Sigmoid colon (tissue), 7 donors: ENCODE results near the gene CD101. TPM values are rescaled to one million over a fixed set of nuclear protein-coding genes. Genes with fewer than 3 reads are reported as not detected.

Experiments
- DNase-seq: peaks from one replicate; pipeline ENCODE4 v3.0.0-alpha.2; 2019
- H3K27ac ChIP-seq, 4 donors: fragments of 200-600 bp; sonication (generic); one replicate each; pipeline ENCODE4 v1.5.1; 2016 to 2019; ENCODE audit warnings: mild to moderate bottlenecking in 1 of 4
- H3K27me3 ChIP-seq, 3 donors: fragments of 200-600 bp; sonication (generic); one replicate each; pipeline ENCODE4 v1.5.1; 2019; ENCODE audit warnings: mild to moderate bottlenecking in 1 of 3
- H3K36me3 ChIP-seq, 4 donors: fragments of 200-600 bp; sonication (generic); one replicate each; pipeline ENCODE4 v1.5.1; 2016 to 2019
- H3K4me1 ChIP-seq, 4 donors: fragments of 200-600 bp; sonication (generic); one replicate each; pipeline ENCODE4 v1.5.1; 2017 to 2019
- H3K4me3 ChIP-seq, 4 donors: fragments of 200-600 bp; sonication (generic); one replicate each; pipeline ENCODE4 v1.5.1; 2017 to 2019; ENCODE audit warnings: mild to moderate bottlenecking in 2 of 4, moderate library complexity in 1 of 4
- H3K9me3 ChIP-seq, 4 donors: fragments of 200-600 bp in 3 of 4; sonication (generic) in 3 of 4; one replicate each; pipeline versions ENCODE4 v1.5.1 to v1.6.1; 2013 to 2019
- EP300 ChIP-seq, 4 donors: sonication (generic); formaldehyde crosslinking; IDR thresholded peaks; one replicate each; pipeline ENCODE4 v1.6.1; 2017; ENCODE audit warnings: antibody characterized with exemption in 4 of 4
- POLR2A ChIP-seq, 2 donors: fragments of 450-650 bp; IDR thresholded peaks; one replicate each; pipeline ENCODE4 v1.6.1; 2016; ENCODE audit warnings: antibody characterized with exemption in 2 of 2, mild to moderate bottlenecking in 2 of 2, moderate library complexity in 2 of 2
- POLR2AphosphoS5 ChIP-seq, 4 donors: sonication (generic); formaldehyde crosslinking; IDR thresholded peaks; one replicate each; pipeline ENCODE4 v1.6.1; 2017; ENCODE audit warnings: antibody characterized with exemption in 4 of 4
- WGBS, 2 donors: extraction: QIAGEN DNeasy Blood & Tissue Kit; methylation state at CpG; one replicate each; pipeline ENCODE4 v1.1.7; 2013; 5-methylcytosine and 5-hydroxymethylcytosine counted together
- intact Hi-C: fragments of 100-400 bp; cut with DNase I; formaldehyde crosslinking; loops from one replicate; pipeline ENCODE4 v1.15.1; 2023
- polyA plus RNA-seq, 3 donors: library from polyadenylated mRNA; stranded (reverse); fragments of 200-250 nt; gene quantifications; one replicate each; pipeline ENCODE4 v1.2.3, GENCODE V29; 2013
- total RNA-seq, 4 donors: library from RNA; depleted of rRNA; stranded (reverse); fragments of >200 nt; gene quantifications; one replicate each; pipeline ENCODE4 v1.1.0, GENCODE V29; 2016
- TF ChIP-seq, protein P1 (sequence below), 4 experiments: fragments of 450-650 bp in 3 of 4; fragments of 200-600 bp in 1 of 4; IDR thresholded peaks; one replicate each; pipeline ENCODE4 v1.5.1; 2016 to 2019; ENCODE audit warnings: antibody characterized with exemption in 4 of 4, mild to moderate bottlenecking in 3 of 4, moderate library complexity in 2 of 4
- donor health status: healthy with polysubstance abuse.
- donor health status: Bipolar disorder and iron deficiency.
- donor health status: healthy.

CD101 gene
- total and polyA plus RNA-seq, 7 donors: 0.60 to 1.7 (median 1.1) TPM

DNA sequence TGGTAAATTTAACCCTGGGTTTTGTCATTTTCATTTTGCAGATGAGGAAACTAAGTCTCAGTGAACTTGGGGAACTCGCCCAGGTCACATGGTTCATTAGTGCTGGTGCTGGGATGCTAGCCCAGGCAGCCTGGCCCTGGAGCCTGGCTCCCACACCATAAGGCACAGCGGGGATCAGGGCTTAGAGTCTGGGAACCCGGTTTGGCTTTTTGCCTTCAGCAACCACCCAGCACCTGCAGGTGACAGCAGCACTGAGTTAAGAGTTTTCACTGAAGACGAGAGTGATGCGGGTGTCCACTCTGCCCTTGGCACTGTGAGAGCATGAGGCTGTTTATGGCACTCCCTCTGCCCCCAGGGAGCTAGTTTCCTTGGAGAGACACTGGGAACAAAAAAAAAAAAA, 18.4 kb upstream of the CD101 start:
- TF ChIP-seq POLR2A (IDR thresholded peaks at IDR 0.05): no peak
- TF ChIP-seq EP300 (IDR thresholded peaks at IDR 0.05): no peak
- TF ChIP-seq POLR2AphosphoS5 (IDR thresholded peaks at IDR 0.05): no peak
- TF ChIP-seq, protein P1, sequence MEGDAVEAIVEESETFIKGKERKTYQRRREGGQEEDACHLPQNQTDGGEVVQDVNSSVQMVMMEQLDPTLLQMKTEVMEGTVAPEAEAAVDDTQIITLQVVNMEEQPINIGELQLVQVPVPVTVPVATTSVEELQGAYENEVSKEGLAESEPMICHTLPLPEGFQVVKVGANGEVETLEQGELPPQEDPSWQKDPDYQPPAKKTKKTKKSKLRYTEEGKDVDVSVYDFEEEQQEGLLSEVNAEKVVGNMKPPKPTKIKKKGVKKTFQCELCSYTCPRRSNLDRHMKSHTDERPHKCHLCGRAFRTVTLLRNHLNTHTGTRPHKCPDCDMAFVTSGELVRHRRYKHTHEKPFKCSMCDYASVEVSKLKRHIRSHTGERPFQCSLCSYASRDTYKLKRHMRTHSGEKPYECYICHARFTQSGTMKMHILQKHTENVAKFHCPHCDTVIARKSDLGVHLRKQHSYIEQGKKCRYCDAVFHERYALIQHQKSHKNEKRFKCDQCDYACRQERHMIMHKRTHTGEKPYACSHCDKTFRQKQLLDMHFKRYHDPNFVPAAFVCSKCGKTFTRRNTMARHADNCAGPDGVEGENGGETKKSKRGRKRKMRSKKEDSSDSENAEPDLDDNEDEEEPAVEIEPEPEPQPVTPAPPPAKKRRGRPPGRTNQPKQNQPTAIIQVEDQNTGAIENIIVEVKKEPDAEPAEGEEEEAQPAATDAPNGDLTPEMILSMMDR (IDR thresholded peaks at IDR 0.05): no peak
- Histone ChIP-seq H3K4me3 (no peak overlapping the region), H3K27ac (peak overlapping the region; percentile 59 to 87 (median 79)), H3K36me3 (peaks cover 0 to 8% (median 0%) of the 10 kb centered on the region in 4 donors), H3K4me1 (peaks cover 0 to 55% (median 41%) of the 10 kb centered on the region in 4 donors), H3K27me3 (no peaks in the 10 kb centered on the region), H3K9me3 (no peaks in the 10 kb centered on the region)
- intact Hi-C loops: no loop called here
- DNase-seq: no peak
- WGBS, 2 donors: 58 to 80% methylated on average over 5 of the region's 5 CpGs

DNA sequence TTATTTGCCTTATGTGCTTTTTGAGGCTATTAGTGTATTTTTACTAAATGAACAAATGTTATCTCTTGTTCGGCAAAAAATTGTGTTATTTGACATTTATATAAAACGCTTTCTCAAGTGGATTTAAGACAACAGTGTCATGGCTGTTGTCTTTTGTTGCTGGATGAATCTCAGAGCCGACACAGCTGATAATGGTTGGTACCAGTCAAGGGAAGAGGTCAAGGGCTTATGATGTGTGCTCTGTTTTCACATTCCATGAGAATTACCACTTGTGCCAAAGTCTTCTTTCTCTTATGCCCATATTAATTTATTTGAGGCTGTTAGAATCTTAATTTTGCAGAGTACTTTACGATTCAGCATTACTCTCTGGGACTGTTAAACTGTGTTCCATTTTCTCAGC, 17.9 kb upstream of the CD101 start:
- Histone ChIP-seq H3K27me3 (no peaks in the 10 kb centered on the region), H3K27ac (peak overlapping the region; percentile 59 to 87 (median 79)), H3K4me1 (peaks cover 0 to 61% (median 46%) of the 10 kb centered on the region in 4 donors), H3K36me3 (peaks cover 0 to 8% (median 0%) of the 10 kb centered on the region in 4 donors), H3K9me3 (no peaks in the 10 kb centered on the region), H3K4me3 (no peak overlapping the region)
- WGBS, 2 donors: 37 to 64% methylated on average over 4 of the region's 4 CpGs
- no peak for DNase-seq
- TF ChIP-seq POLR2AphosphoS5 (IDR thresholded peaks at IDR 0.05) (peak in 1 of 4 donors; percentile 50), POLR2A (IDR thresholded peaks at IDR 0.05) (no peak), EP300 (IDR thresholded peaks at IDR 0.05) (no peak)
- TF ChIP-seq, protein P1 (IDR thresholded peaks at IDR 0.05): no peak
- intact Hi-C loops: loop anchor here (1.0 kb wide), 1 partner anchor 72 kb away; no protein-coding TSS in a partner anchor

DNA sequence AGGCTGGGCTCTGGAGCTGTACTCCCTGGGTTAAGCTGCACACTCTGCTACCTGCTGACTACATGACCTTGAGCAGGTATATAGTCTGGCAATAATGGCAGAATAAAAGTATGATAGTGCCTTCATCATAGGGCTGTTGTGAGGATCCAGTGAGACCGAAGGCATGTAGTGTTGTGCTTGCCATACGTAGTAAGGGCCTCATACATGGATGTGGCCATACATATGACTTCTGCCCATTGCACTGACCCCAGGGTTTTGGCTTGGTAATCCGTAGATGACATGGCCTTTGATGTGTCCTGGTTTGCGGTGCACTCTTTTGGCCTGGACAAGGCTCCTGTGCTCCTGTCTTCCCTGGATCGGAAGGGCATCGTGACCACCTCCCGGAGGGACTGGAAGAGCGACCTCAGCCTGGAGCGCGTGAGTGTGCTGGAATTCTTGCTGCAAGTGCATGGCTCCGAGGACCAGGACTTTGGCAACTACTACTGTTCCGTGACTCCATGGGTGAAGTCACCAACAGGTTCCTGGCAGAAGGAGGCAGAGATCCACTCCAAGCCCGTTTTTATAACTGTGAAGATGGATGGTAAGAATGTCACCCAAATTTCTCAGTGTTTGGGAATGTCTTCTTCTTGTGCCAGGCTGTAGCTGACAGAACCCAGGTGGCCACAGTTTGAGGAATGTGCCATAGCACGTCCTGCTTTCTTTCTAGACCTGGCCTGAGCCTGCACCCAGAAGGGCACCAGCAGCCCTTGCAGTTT, 17.0 kb upstream of the CD101 start:
- TF ChIP-seq, protein P1 (IDR thresholded peaks at IDR 0.05): no peak
- TF ChIP-seq EP300 (IDR thresholded peaks at IDR 0.05) (peak; percentile 76 to 98 (median 84)), POLR2A (IDR thresholded peaks at IDR 0.05) (no peak), POLR2AphosphoS5 (IDR thresholded peaks at IDR 0.05) (peak; percentile 77 to 99 (median 93))
- DNase-seq: peak; percentile 90
- Histone ChIP-seq H3K36me3 (peaks cover 0 to 8% (median 0%) of the 10 kb centered on the region in 4 donors), H3K4me1 (peaks cover 0 to 70% (median 55%) of the 10 kb centered on the region in 4 donors), H3K27ac (peak overlapping the region; percentile 67 to 87 (median 79)), H3K9me3 (no peaks in the 10 kb centered on the region), H3K27me3 (no peaks in the 10 kb centered on the region), H3K4me3 (no peak overlapping the region)
- intact Hi-C loops: loop anchor here (1.0 to 5.0 kb wide), 5 partner anchors 32 to 412 kb away; partner anchors contain the start of gene CD58
- 90 to 93% methylated on average over 14 of the region's 14 CpGs for whole genome bisulfite sequencing, 2 donors

DNA sequence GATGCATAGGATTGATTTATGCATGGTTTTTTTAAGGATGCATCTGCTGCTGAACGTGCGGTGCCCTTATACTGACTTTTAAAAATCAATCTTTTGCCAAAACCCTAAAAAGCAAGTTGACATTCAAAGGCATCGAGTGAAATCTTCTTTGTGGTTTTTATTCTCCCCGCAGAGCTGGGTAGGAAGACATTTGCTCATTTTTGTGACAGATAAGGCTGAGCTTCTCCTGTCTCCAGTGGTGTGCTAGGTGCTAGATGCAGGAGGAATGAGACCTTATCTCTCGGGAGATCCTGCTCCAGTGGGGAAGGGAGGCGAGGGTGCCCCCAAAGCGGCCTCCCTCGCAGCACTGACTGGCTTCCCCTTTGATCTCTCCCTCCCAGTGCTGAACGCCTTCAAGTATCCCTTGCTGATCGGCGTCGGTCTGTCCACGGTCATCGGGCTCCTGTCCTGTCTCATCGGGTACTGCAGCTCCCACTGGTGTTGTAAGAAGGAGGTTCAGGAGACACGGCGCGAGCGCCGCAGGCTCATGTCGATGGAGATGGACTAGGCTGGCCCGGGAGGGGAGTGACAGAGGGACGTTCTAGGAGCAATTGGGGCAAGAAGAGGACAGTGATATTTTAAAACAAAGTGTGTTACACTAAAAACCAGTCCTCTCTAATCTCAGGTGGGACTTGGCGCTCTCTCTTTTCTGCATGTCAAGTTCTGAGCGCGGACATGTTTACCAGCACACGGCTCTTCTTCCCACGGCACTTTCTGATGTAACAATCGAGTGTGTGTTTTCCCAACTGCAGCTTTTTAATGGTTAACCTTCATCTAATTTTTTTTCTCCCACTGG, 14.9 kb upstream of the CD101 start:
- no peak overlapping the region for H3K4me3 ChIP-seq
- H3K9me3 ChIP-seq: no peaks in the 10 kb centered on the region
- H3K27me3 ChIP-seq: no peaks in the 10 kb centered on the region
- peaks cover 0 to 16% (median 0%) of the 10 kb centered on the region in 4 donors for H3K36me3 ChIP-seq
- peaks cover 0 to 78% (median 58%) of the 10 kb centered on the region in 4 donors for H3K4me1 ChIP-seq
- no peak for TF ChIP-seq EP300 (IDR thresholded peaks at IDR 0.05)
- no peak for TF ChIP-seq POLR2A (IDR thresholded peaks at IDR 0.05)
- TF ChIP-seq, protein P1 (IDR thresholded peaks at IDR 0.05): no peak
- no peak for TF ChIP-seq POLR2AphosphoS5 (IDR thresholded peaks at IDR 0.05)
- intact Hi-C loops: loop anchor here (5.0 kb wide), 4 partner anchors 34 to 414 kb away; partner anchors contain the start of gene CD58
- WGBS, 2 donors: 68 to 74% methylated on average over 29 of the region's 29 CpGs
- no peak for DNase-seq
- peak overlapping the region in 3 of 4 donors; percentile 30 to 87 (median 84) for H3K27ac ChIP-seq
